NCI-H345 treated with DMSO at 0.1 percent for 48 hours (cell line): ENCODE data around the gene FREY1.

Experiments
- DNase-seq: peaks from one replicate; lab custom pipeline; 2025; ENCODE audit not compliant: unreplicated experiment; lab: John Stamatoyannopoulos, UW

The FREY1 gene

DNA sequence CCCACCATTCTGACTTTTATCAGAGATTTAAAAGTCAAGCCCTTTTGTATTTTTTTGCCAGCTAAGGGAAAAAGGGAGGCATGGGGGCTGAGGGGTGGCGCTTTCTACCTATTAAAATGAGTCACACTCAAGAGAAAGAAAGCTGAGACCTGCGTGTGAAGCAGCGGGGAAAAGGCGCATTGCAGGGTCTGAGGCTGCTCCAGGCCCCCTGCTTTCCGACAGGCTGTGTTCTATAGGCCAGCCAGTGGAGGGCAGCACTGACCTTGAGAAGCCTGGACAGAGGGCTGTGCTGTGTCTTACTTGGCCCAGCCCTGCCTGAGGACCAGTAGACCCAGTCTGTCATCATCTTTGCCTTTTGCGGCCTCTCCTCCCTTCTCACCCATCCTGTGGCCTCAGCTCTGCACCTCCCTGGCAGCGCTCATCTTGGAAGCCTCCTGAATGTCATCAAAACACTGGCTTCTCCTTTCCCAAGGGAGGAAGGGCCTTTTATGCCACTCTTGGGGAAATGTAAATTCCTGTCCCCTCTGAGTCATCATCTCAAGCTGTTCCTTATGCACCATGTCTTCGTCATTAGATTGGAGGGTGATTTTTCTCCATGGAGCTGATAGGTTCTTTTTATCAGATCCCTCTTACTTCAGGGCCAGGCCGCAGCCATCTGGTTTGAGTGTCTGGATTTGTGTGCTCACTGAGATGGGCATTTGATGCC, 34.3 kb downstream of the FREY1 start:
- no peak for DNase-seq

- no peak for DNase-seq
Measured at GRCh38 chr11:45871638-45872037, 35.4 kb downstream of the FREY1 start.

DNA sequence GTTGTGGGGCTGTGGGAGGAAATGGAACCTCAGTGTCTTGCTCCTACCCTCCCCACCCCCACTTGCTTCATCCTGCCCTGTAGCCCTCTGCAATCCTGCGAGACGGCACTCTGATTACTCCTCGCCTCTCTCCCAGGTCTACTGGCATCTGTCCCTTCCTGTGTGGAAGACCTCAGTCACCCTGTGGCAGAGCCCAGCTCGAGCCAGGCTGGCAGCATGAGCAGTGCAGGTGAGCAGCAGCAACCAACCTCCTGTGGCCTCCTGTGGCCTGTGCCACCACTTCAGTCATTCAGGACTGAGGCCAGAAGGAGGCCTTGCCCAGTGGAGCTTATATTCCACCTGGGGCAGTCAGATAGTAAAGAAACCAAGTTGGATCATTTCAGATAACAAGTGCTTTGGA, 36.4 kb downstream of the FREY1 start:
- DNase-seq = no peak

GRCh38 chr11:45869551-45869950, 37.5 kb downstream of the FREY1 start:
- no peak for DNase-seq

DNA sequence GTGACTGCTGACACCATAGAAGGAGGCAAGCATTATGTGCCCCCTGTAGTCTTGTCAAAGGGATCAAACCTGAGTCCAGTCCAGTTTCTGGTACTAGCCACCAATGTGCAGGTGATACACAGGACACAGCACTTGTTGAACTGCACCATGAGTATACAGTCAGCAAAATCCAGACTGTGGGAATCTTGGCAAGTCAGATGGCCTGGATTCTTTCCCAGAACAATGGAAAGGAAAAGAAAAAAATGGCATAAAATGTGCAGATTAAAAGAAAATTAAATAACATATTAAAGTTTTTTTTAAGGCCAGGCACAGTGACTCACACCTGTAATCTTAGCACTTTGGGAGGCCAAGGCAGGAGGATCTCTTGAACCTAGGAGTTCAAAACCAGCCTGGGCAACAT, 43.0 kb downstream of the FREY1 start:
- DNase-seq = no peak

- no peak for DNase-seq
Measured at GRCh38 chr11:45860764-45861510, 46.1 kb downstream of the FREY1 start.

DNA sequence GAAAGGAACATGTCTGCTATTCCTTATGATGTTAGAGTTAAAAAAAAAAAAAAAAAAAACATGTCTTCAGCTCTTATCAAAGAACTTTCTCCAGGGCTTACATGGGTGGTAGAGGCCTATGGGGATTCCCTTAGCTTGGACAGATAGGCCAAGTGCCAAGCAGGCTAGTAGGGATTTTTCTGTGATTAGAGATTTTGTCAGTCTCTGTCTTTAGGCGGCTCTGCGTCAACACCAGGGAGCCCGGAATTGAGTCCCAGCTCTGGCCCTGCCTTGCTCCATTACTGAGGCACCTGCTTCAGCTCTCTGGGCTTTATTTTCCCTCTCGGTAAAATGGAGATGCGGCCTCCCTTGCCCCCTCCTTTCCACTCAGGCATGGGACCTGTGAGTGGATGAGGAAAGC, 46.7 kb downstream of the FREY1 start:
- DNase-seq = no peak

- no peak for DNase-seq
Measured at GRCh38 chr11:45859661-45860140, 47.4 kb downstream of the FREY1 start.

- no peak for DNase-seq
Measured at GRCh38 chr11:45858751-45859398, 48.2 kb downstream of the FREY1 start.

- no peak for DNase-seq
Measured at GRCh38 chr11:45857961-45858474, 49.1 kb downstream of the FREY1 start.
